ENCODE measurements around the gene NAV2. TPM values are rescaled to one million over a fixed set of nuclear protein-coding genes. Genes with fewer than 3 reads are reported as not detected.

Gene NAV2
- total and polyA plus RNA-seq, 5 experiments from 2014 or later, result 0.06 to 4.2 (median 1.1) TPM; not detected in 1

- POLR2A ChIA-PET, result no interaction called here
- Mint-ChIP-seq H3K9me3 (no peaks in the 10 kb centered on the region), H3K27ac (no peak overlapping the region), H3K4me1 (no peaks in the 10 kb centered on the region), H3K36me3 (no peaks in the 10 kb centered on the region), H3K27me3 (peaks cover 0 to 8% (median 0%) of the 10 kb centered on the region in 5 donors), H3K4me3 (no peak overlapping the region)
- no peak for DNase-seq
- no peak for ATAC-seq
These were observed 31.0 kb downstream of the NAV2 start for GRCh38 chr11:19743622-19744021.

DNA sequence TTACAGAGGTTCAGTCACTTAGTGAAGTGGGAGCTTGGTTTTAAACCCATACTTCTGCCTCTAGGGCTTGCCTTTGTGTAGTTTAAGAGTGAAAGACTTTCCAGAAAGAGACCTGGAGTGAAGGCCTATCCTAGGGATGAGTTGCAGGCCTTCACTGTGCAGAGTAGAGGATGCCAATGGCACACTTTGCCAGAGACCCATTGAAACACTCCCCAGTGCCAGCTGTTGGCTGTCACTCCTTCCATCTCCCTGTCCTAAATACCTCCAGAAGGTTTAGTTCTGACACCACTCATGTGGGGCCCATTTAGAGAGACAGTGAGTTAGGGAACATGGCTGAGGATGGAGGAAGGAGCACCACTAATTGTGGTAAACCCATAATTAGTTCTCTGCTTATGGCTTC lies 31.5 kb downstream of the NAV2 start:
- ATAC-seq (no peak), DNase-seq (no peak)
- no peaks in the 10 kb centered on the region for H3K4me1 Mint-ChIP-seq
- no peak overlapping the region for H3K4me3 Mint-ChIP-seq
- H3K27me3 Mint-ChIP-seq, result peaks cover 0 to 8% (median 0%) of the 10 kb centered on the region in 5 donors
- POLR2A ChIA-PET, result no interaction called here
- no peak overlapping the region for H3K27ac Mint-ChIP-seq
- no peaks in the 10 kb centered on the region for H3K36me3 Mint-ChIP-seq
- no peaks in the 10 kb centered on the region for H3K9me3 Mint-ChIP-seq

DNA sequence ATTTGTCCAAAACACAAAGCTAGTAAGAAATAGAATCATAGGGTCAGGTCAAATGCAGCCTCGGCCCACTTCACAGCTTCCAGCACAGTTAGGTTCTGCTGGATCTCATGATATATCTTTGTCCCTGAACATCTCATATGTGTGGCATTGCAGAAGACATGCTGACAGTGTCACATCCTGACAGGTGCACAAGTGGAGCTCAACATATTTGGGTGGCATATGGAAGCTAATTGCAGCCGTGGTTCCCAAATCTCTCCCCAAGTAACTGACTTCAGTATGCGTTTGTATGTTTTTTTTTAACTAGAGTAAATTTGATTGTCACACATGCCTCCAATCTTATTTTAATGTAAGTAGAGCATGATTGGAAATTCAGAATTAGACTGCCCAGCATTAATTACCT lies 33.4 kb downstream of the NAV2 start:
- Mint-ChIP-seq H3K4me3 (no peak overlapping the region), H3K9me3 (no peaks in the 10 kb centered on the region), H3K36me3 (no peaks in the 10 kb centered on the region), H3K27ac (no peak overlapping the region), H3K4me1 (no peaks in the 10 kb centered on the region), H3K27me3 (peaks cover 0 to 13% (median 2%) of the 10 kb centered on the region in 5 donors)
- no peak for ATAC-seq
- DNase-seq, result no peak
- POLR2A ChIA-PET, result no interaction called here

DNA sequence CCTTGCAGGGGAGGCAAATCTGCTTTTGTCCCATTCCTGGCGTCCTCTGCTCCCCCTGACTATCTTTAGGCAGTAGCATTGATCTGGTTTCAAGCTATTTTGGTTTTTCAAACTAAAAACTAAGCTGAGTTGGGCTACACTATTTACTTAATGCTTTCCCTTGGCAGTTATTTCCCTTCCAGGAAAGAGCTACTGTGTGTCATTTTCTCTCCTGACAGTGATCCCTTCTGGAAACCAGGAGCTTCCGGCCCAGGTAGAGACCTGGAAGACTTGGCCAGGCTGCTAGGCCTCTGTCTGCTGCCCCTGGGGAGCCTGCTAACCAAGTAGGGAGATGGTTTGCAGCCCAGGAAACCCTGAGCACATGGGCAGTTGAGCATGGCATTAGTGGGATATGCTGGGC lies 35.0 kb downstream of the NAV2 start:
- no peaks in the 10 kb centered on the region for H3K36me3 Mint-ChIP-seq
- H3K27me3 Mint-ChIP-seq, result peaks cover 0 to 18% (median 9%) of the 10 kb centered on the region in 5 donors
- no peak overlapping the region for H3K27ac Mint-ChIP-seq
- POLR2A ChIA-PET, result no interaction called here
- no peaks in the 10 kb centered on the region for H3K4me1 Mint-ChIP-seq
- no peak for DNase-seq
- no peak for ATAC-seq
- H3K9me3 Mint-ChIP-seq, result no peaks in the 10 kb centered on the region
- no peak overlapping the region for H3K4me3 Mint-ChIP-seq

DNA sequence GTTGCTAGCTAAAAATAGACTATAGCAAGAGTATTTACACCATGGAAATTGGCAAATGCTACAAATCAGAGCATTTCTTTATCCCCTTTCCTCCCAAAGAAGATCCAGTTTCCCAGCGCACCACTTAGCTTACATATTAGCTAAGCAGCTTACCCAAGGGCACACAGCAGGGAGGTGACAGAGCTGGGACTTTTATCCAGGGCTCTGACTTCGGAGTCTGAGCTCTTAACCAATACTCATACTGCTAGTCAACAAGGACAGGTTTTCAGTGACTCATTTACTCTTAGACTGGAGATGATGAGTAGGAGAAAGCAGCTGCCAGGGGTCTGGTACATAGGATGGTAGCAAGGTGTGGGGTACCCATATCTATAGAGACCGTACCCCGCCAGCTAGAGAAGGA lies 38.4 kb downstream of the NAV2 start:
- ATAC-seq (no peak), DNase-seq (no peak)
- H3K36me3 Mint-ChIP-seq, result no peaks in the 10 kb centered on the region
- POLR2A ChIA-PET, result no interaction called here
- H3K27ac Mint-ChIP-seq, result no peak overlapping the region
- no peak overlapping the region for H3K4me3 Mint-ChIP-seq
- peaks cover 2 to 20% (median 8%) of the 10 kb centered on the region in 5 donors for H3K27me3 Mint-ChIP-seq
- H3K4me1 Mint-ChIP-seq, result no peaks in the 10 kb centered on the region
- peaks cover 0 to 2% (median 0%) of the 10 kb centered on the region in 9 donors for H3K9me3 Mint-ChIP-seq

- no peaks in the 10 kb centered on the region for H3K4me1 Mint-ChIP-seq
- ATAC-seq (no peak), DNase-seq (no peak)
- H3K9me3 Mint-ChIP-seq, result peaks cover 0 to 4% (median 0%) of the 10 kb centered on the region in 9 donors
- POLR2A ChIA-PET, result no interaction called here
- no peak overlapping the region for H3K4me3 Mint-ChIP-seq
- no peaks in the 10 kb centered on the region for H3K36me3 Mint-ChIP-seq
- H3K27ac Mint-ChIP-seq, result no peak overlapping the region
- H3K27me3 Mint-ChIP-seq, result peaks cover 6 to 20% (median 11%) of the 10 kb centered on the region in 5 donors
These were observed 40.9 kb downstream of the NAV2 start for GRCh38 chr11:19753451-19754106.

DNA sequence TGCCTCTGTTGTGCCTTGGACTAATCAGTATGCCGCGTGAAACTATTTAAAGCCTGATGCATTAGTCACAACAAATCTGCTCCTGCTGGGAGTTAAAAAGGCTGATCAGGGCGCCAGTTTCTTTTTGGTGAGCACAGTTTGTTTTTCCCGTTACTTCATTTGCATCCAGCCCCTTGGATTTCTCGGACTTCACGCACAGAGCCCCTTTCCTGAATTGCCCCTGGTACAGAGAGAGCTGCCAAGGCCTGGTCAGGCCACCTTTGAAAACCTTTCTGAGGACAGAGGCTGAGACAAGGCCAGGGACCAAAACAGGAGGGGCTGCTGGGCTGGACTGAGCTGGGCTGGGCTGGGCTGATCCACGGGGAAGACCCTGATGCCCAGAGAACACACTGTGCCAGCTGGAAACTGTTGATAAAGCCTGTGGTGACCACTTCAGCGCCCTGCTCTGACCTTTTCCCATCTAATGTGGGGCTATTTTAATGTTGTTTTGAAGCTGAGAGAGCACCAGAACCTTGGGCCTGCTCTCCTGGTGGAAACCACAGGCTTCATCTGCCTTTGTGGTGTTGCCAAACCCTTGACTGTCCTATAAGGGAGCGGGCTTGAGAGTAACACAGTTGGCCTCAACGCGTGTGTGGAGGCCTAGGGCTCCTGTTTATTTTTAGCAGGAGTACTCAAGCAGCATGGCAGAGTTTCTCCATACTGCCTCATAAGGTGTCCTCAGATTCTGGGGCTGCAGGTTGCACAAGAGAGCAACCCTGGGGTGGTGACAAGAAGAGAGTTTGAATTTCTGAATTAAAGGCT lies 44.2 kb downstream of the NAV2 start:
- Mint-ChIP-seq H3K4me1 (no peaks in the 10 kb centered on the region), H3K4me3 (no peak overlapping the region), H3K27me3 (peaks cover 3 to 11% (median 6%) of the 10 kb centered on the region in 5 donors), H3K36me3 (no peaks in the 10 kb centered on the region), H3K27ac (no peak overlapping the region), H3K9me3 (peaks cover 0 to 4% (median 0%) of the 10 kb centered on the region in 9 donors)
- POLR2A ChIA-PET, result no interaction called here
- DNase-seq, result no peak
- ATAC-seq, result no peak

- Mint-ChIP-seq H3K4me1 (peaks cover 0 to 1% (median 0%) of the 10 kb centered on the region in 4 donors), H3K9me3 (peaks cover 0 to 1% (median 0%) of the 10 kb centered on the region in 9 donors), H3K4me3 (no peak overlapping the region), H3K36me3 (no peaks in the 10 kb centered on the region), H3K27ac (no peak overlapping the region), H3K27me3 (peaks cover 8 to 30% (median 11%) of the 10 kb centered on the region in 5 donors)
- DNase-seq (no peak), ATAC-seq (no peak)
- POLR2A ChIA-PET, result no interaction called here
These were observed 46.8 kb downstream of the NAV2 start for GRCh38 chr11:19759389-19759788.

DNA sequence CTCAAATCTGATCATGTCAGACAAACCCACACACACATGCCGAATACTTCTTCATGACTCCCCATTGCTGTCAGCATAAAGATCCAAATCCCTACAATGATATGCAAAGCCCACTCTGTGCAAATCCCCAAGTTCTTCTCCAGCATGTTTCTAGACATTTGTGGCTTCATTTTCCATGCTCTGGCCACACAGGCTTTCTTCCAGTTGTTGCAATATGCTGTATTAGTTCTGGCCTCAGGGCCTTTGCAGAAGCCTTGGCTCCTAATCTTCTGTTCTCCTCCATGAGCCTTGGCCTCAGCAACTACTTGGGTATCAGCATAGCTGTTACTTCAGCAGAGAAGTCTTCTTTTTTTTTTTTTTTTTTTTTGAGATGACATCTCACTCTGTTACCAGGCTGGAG lies 49.6 kb downstream of the NAV2 start:
- POLR2A ChIA-PET, result no interaction called here

DNA sequence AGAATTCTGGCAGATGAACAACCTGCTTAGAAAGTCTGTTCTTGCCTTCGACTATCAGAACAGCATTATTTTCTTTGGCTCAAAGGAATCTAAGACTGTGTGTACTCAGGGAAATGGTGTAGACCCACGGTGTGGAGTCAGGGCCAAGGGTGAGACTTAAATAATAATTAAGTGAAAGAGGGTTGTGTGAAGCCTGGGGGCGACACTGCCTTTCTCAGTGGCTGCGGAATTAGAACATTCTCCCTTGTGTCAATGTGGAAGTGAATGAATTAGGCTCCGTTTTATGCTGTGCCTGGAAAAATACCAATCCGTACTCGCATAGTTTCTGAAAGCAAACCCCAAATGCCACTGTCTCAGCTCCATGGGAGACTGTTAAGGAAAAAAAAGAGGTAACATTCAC lies 50.7 kb downstream of the NAV2 start:
- ATAC-seq (no peak), DNase-seq (no peak)
- H3K4me3 Mint-ChIP-seq, result no peak overlapping the region
- H3K27ac Mint-ChIP-seq, result no peak overlapping the region
- no peaks in the 10 kb centered on the region for H3K9me3 Mint-ChIP-seq
- POLR2A ChIA-PET, result no interaction called here
- H3K4me1 Mint-ChIP-seq, result peaks cover 0 to 1% (median 0%) of the 10 kb centered on the region in 4 donors
- peaks cover 13 to 54% (median 16%) of the 10 kb centered on the region in 5 donors for H3K27me3 Mint-ChIP-seq
- no peaks in the 10 kb centered on the region for H3K36me3 Mint-ChIP-seq

More for the DNA sequence above, 49.6 kb downstream of the NAV2 start:
- ATAC-seq, result no peak
- Mint-ChIP-seq H3K4me3 (no peak overlapping the region), H3K9me3 (no peaks in the 10 kb centered on the region), H3K36me3 (no peaks in the 10 kb centered on the region), H3K4me1 (peaks cover 0 to 1% (median 0%) of the 10 kb centered on the region in 4 donors), H3K27me3 (peaks cover 16 to 44% (median 18%) of the 10 kb centered on the region in 5 donors), H3K27ac (no peak overlapping the region)
- DNase-seq, result no peak

- peaks cover 0 to 1% (median 0%) of the 10 kb centered on the region in 4 donors for H3K4me1 Mint-ChIP-seq
- no peaks in the 10 kb centered on the region for H3K9me3 Mint-ChIP-seq
- ATAC-seq (no peak), DNase-seq (no peak)
- POLR2A ChIA-PET, result no interaction called here
- no peak overlapping the region for H3K27ac Mint-ChIP-seq
- peaks cover 13 to 54% (median 20%) of the 10 kb centered on the region in 5 donors for H3K27me3 Mint-ChIP-seq
- H3K4me3 Mint-ChIP-seq, result no peak overlapping the region
- H3K36me3 Mint-ChIP-seq, result no peaks in the 10 kb centered on the region
These were observed 53.6 kb downstream of the NAV2 start for GRCh38 chr11:19766206-19766605.

DNA sequence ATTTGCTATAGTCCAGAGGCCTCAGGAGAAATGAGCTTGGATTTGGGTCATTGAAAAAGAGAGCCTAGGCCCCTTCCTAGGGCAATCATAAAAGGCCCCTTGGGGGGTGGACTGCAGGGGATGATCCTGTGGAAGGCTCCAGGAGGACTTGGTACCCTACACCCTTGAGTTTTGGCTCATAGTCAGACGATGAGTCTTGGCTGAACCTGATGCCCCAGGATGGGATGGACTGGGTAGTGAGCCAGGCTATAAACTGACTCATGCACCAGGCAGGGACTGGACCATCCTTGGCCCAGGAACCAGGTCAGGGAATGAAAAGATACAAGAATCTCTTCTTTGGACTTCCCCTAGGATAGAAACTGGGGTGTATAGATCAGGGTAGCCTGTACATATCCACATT lies 54.2 kb downstream of the NAV2 start:
- H3K27ac Mint-ChIP-seq, result no peak overlapping the region
- H3K4me1 Mint-ChIP-seq, result peaks cover 0 to 1% (median 0%) of the 10 kb centered on the region in 4 donors
- H3K27me3 Mint-ChIP-seq, result peaks cover 12 to 54% (median 21%) of the 10 kb centered on the region in 5 donors
- POLR2A ChIA-PET, result no interaction called here
- H3K4me3 Mint-ChIP-seq, result no peak overlapping the region
- ATAC-seq (no peak), DNase-seq (no peak)
- H3K9me3 Mint-ChIP-seq, result no peaks in the 10 kb centered on the region
- no peaks in the 10 kb centered on the region for H3K36me3 Mint-ChIP-seq

GRCh38 chr11:19767627-19768151 lies 55.1 kb downstream of the NAV2 start:
- no peaks in the 10 kb centered on the region for H3K9me3 Mint-ChIP-seq
- H3K27ac Mint-ChIP-seq, result no peak overlapping the region
- peaks cover 0 to 1% (median 0%) of the 10 kb centered on the region in 4 donors for H3K4me1 Mint-ChIP-seq
- ATAC-seq, result no peak
- H3K27me3 Mint-ChIP-seq, result peaks cover 10 to 46% (median 23%) of the 10 kb centered on the region in 5 donors
- DNase-seq, result no peak
- POLR2A ChIA-PET, result no interaction called here
- no peak overlapping the region for H3K4me3 Mint-ChIP-seq
- no peaks in the 10 kb centered on the region for H3K36me3 Mint-ChIP-seq
